Measurements from ENCODE around the gene HHIPL2. TPM values are rescaled to one million over a fixed set of nuclear protein-coding genes. Genes with fewer than 3 reads are reported as not detected.

HHIPL2 gene
- total RNA-seq, 1 experiment from 2014 or later: 14.7 TPM

DNA sequence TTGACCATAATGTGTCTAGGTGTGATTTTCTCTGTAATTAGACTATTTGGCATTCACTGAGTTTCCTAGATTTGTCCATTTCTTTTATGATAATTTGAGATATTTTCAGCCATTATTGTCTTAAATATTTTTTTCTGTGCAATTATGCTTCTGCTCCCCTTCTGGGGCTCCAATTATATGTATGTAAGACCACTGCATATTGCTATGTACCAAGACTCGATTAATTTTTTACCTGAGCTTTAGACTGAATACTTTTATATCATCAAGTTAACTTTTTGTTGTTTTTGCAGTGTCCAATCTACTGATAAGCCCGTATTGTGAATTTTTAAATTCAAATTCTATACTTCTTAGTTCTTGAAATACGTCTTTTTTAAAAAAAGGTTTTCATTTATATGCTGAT is 46.9 kb upstream of the HHIPL2 start:
- H3K36me3 ChIP-seq (ENCODE audit: control insufficient read depth, insufficient read depth, low read length): no peaks in the 10 kb centered on the region
- CTCF ChIA-PET: no interaction called here
- ATAC-seq (no peak), DNase-seq (ENCODE audit: low read depth, low spot score) (no peak)
- BruUV-seq (replicated peaks): no TSS peak
- no peaks in the 10 kb centered on the region; the same call in 1 of the 2 replicates for H3K27me3 ChIP-seq (ENCODE audit: control insufficient read depth, insufficient read depth, low read length)
- no peak overlapping the region for H3K4me3 ChIP-seq (ENCODE audit: low read depth in 2 of 2, low read length in 2 of 2)
- POLR2A ChIA-PET: no interaction called here
- in situ Hi-C loops (cut with HindIII; ENCODE audit: low pct_unique_long_range_greater_than_20kb, low sequenced_read_pairs): no loop called here
- intact Hi-C loops (cut with micrococcal nuclease; ENCODE audit: unreplicated experiment): no loop called here
- peaks cover 4% of the 10 kb centered on the region; the same call in 1 of the 2 replicates for H3K4me1 ChIP-seq (ENCODE audit: control insufficient read depth, insufficient read depth, low read length)
- H3K9me3 ChIP-seq (ENCODE audit: control insufficient read depth, insufficient read depth, low read depth, low read length): no peaks in the 10 kb centered on the region
- H3K27ac ChIP-seq (ENCODE audit: low read length): no peak overlapping the region
- TF ChIP-seq, protein P1, sequence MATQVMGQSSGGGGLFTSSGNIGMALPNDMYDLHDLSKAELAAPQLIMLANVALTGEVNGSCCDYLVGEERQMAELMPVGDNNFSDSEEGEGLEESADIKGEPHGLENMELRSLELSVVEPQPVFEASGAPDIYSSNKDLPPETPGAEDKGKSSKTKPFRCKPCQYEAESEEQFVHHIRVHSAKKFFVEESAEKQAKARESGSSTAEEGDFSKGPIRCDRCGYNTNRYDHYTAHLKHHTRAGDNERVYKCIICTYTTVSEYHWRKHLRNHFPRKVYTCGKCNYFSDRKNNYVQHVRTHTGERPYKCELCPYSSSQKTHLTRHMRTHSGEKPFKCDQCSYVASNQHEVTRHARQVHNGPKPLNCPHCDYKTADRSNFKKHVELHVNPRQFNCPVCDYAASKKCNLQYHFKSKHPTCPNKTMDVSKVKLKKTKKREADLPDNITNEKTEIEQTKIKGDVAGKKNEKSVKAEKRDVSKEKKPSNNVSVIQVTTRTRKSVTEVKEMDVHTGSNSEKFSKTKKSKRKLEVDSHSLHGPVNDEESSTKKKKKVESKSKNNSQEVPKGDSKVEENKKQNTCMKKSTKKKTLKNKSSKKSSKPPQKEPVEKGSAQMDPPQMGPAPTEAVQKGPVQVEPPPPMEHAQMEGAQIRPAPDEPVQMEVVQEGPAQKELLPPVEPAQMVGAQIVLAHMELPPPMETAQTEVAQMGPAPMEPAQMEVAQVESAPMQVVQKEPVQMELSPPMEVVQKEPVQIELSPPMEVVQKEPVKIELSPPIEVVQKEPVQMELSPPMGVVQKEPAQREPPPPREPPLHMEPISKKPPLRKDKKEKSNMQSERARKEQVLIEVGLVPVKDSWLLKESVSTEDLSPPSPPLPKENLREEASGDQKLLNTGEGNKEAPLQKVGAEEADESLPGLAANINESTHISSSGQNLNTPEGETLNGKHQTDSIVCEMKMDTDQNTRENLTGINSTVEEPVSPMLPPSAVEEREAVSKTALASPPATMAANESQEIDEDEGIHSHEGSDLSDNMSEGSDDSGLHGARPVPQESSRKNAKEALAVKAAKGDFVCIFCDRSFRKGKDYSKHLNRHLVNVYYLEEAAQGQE (IDR thresholded peaks at IDR 0.05; ENCODE audit: insufficient read depth in 1 of 2, low read depth in 2 of 2, low read length in 1 of 2): no peak
- no peak for TF ChIP-seq SIN3A (IDR thresholded peaks at IDR 0.05; ENCODE audit: borderline replicate concordance, insufficient read depth, low read depth, low read length)
- TF ChIP-seq, protein P2, sequence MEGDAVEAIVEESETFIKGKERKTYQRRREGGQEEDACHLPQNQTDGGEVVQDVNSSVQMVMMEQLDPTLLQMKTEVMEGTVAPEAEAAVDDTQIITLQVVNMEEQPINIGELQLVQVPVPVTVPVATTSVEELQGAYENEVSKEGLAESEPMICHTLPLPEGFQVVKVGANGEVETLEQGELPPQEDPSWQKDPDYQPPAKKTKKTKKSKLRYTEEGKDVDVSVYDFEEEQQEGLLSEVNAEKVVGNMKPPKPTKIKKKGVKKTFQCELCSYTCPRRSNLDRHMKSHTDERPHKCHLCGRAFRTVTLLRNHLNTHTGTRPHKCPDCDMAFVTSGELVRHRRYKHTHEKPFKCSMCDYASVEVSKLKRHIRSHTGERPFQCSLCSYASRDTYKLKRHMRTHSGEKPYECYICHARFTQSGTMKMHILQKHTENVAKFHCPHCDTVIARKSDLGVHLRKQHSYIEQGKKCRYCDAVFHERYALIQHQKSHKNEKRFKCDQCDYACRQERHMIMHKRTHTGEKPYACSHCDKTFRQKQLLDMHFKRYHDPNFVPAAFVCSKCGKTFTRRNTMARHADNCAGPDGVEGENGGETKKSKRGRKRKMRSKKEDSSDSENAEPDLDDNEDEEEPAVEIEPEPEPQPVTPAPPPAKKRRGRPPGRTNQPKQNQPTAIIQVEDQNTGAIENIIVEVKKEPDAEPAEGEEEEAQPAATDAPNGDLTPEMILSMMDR (IDR thresholded peaks at IDR 0.05): no peak
- no peak for TF ChIP-seq POLR2AphosphoS5 (IDR thresholded peaks at IDR 0.05; ENCODE audit: low read depth, low read length)
- no peak for TF ChIP-seq TCF7L2 (IDR thresholded peaks at IDR 0.05; ENCODE audit: low read depth, low read length)

DNA sequence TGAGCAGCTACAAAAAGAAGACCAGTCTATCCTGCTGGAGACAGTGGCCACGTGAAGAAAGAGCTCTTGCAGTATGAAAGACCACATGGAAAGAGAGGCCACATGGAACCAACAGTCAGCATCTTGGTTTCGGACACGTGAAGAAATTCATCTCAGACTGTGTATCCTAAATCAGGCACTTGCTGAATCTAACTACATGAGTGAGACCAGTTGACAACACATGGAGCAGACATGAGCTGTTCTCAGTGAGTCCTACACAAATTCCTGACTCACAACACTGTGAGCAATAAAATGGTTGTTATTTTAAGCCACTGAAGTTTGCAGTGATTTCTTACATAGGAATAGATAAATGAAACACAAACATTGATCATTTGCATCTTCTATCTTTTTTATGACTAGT is 44.3 kb upstream of the HHIPL2 start:
- DNase-seq (ENCODE audit: low read depth, low spot score): no peak
- intact Hi-C loops (cut with micrococcal nuclease; ENCODE audit: unreplicated experiment): loop anchor here (2.0 kb wide), 1 partner anchor 51 kb away; no protein-coding TSS in a partner anchor
- no peak for ATAC-seq
- Histone ChIP-seq H3K27me3 (ENCODE audit: control insufficient read depth, insufficient read depth, low read length) (no peaks in the 10 kb centered on the region), H3K4me1 (ENCODE audit: control insufficient read depth, insufficient read depth, low read length) (peaks cover 17% of the 10 kb centered on the region; the same call in 1 of the 2 replicates), H3K36me3 (ENCODE audit: control insufficient read depth, insufficient read depth, low read length) (peaks cover 13% of the 10 kb centered on the region), H3K4me3 (ENCODE audit: low read depth in 2 of 2, low read length in 2 of 2) (no peak overlapping the region), H3K27ac (ENCODE audit: low read length) (no peak overlapping the region), H3K9me3 (ENCODE audit: control insufficient read depth, insufficient read depth, low read depth, low read length) (no peaks in the 10 kb centered on the region)
- ChIA-PET CTCF (no interaction called here), POLR2A (no interaction called here)
- in situ Hi-C loops (cut with HindIII; ENCODE audit: low pct_unique_long_range_greater_than_20kb, low sequenced_read_pairs): no loop called here
- TF ChIP-seq POLR2AphosphoS5 (IDR thresholded peaks at IDR 0.05; ENCODE audit: low read depth, low read length) (no peak), TCF7L2 (IDR thresholded peaks at IDR 0.05; ENCODE audit: low read depth, low read length) (no peak)
- no TSS peak for BruUV-seq (replicated peaks)
